ENCODE results near the gene TJP1.

TJP1 gene

GRCh38 chr15:29864501-29864900 is 42.2 kb upstream of the TJP1 start:
- DNase-seq (ENCODE audit: extremely low read depth, insufficient read length) = no peak
- TF ChIP-seq CTCF (IDR thresholded peaks at IDR 0.05; ENCODE audit: insufficient read depth, low read length, poor library complexity, severe bottlenecking) = no peak
- H3K27me3 ChIP-seq (replicated peaks; ENCODE audit: control insufficient read depth, insufficient read depth, low read length) = no peaks in the 10 kb centered on the region

DNA sequence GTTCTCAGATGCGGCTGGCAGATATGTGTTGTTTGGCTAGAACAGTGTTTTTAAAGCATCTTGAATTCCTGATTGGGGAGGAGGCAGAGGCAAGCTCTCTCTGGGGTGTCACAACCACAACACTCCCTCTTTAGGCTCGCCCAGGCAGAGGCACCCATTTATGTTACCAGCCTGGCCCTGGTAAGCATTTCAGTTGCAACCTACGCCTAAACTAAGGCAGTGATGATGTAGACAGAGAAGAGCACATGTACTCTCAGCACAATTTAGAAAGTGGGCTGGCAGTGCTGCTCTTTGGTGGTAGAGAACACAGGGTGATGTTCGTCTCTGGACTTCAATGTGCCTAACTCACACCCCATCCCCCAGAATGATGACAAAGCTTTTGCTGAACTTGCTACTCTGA is 41.2 kb upstream of the TJP1 start:
- DNase-seq (ENCODE audit: extremely low read depth, insufficient read length) = no peak
- Histone ChIP-seq H3K4me3 (replicated peaks; ENCODE audit: low read depth, low read length) (no peak overlapping the region), H3K36me3 (ENCODE audit: control insufficient read depth, insufficient read depth, low read length) (no peaks in the 10 kb centered on the region), H3K27me3 (replicated peaks; ENCODE audit: control insufficient read depth, insufficient read depth, low read length) (no peaks in the 10 kb centered on the region)
- no peak for TF ChIP-seq CTCF (IDR thresholded peaks at IDR 0.05; ENCODE audit: insufficient read depth, low read length, poor library complexity, severe bottlenecking)

More at GRCh38 chr15:29864501-29864900, 42.2 kb upstream of the TJP1 start:
- H3K36me3 ChIP-seq (ENCODE audit: control insufficient read depth, insufficient read depth, low read length) = no peaks in the 10 kb centered on the region
- no peak overlapping the region for H3K4me3 ChIP-seq (replicated peaks; ENCODE audit: low read depth, low read length)

DNA sequence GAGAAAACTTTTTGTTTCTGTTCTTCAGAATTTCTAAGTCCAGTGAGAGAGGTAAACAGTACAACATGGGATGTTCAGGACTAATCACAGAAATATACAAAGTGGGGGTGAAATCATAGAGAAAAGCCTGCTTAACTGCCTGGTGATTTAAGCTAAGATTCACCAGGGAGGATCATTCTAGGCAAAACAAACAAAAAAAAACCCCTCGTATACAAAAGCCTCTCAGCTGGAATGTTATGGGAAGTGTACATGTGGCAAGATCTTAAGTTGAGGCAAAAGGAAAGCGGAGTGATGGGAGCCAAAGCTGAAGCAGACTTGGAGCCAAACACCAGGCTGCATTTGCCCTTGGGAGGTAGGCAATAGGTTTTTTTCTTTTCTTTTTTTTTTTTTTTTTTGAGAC is 40.0 kb upstream of the TJP1 start:
- Histone ChIP-seq H3K36me3 (ENCODE audit: control insufficient read depth, insufficient read depth, low read length) (no peaks in the 10 kb centered on the region), H3K27me3 (replicated peaks; ENCODE audit: control insufficient read depth, insufficient read depth, low read length) (no peaks in the 10 kb centered on the region), H3K4me3 (replicated peaks; ENCODE audit: low read depth, low read length) (no peak overlapping the region)
- DNase-seq (ENCODE audit: extremely low read depth, insufficient read length) = no peak
- TF ChIP-seq CTCF (IDR thresholded peaks at IDR 0.05; ENCODE audit: insufficient read depth, low read length, poor library complexity, severe bottlenecking) = no peak

DNA sequence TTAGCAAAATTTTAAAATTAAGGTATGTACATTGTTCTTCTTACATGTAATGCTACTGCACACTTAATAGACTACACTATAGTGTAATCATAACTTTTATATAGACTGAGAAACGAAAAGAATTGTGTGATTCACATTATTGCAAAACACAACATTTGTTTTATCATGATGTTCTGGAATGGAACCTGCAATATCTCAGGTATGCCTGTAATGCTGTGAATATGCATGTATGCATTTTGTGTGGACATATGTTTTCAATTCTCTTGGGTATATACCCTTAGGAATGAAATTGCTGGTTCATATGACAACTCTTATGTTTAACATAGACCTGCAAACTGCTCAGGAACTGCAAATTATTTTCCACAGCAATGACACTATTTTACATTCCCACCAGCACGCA is 38.6 kb upstream of the TJP1 start:
- no peak for DNase-seq (ENCODE audit: extremely low read depth, insufficient read length)
- TF ChIP-seq CTCF (IDR thresholded peaks at IDR 0.05; ENCODE audit: insufficient read depth, low read length, poor library complexity, severe bottlenecking) = no peak
- Histone ChIP-seq H3K36me3 (ENCODE audit: control insufficient read depth, insufficient read depth, low read length) (no peaks in the 10 kb centered on the region), H3K27me3 (replicated peaks; ENCODE audit: control insufficient read depth, insufficient read depth, low read length) (no peaks in the 10 kb centered on the region), H3K4me3 (replicated peaks; ENCODE audit: low read depth, low read length) (no peak overlapping the region)

DNA sequence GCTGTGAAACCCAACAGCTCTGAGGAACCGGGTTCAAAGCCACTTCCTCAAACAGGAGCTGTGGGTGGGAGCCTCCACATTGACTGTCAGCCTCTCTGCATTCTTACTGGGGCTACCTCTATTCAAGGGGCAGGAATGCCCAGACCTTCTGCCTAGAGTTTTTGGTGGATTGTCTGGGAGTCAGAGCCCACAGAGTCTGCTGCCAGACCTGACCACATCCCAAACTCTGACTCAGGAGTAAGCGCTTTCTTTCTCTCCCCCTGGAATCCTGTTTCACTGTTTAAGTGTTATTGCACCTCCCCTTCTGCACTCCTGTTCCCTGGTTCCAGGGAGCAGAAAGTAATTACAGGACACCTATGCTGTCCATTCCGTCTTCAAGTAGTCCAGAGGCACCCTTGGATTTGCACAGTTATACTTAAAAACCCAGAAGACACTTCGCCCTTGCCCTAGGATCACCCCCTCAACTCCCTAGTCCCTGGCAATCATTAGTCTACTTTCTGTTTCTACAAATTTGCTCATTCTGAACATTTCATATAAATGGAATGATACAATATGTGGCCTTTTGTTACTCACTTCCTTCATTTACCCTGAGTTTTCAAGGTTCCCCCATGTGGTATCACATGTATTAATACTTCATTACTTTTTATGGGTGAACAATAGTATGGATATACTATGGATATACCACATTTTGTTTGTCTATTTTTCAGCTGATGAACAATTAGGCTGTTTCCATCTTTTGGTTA is 37.9 kb upstream of the TJP1 start:
- DNase-seq (ENCODE audit: extremely low read depth, insufficient read length) = no peak
- no peaks in the 10 kb centered on the region for H3K27me3 ChIP-seq (replicated peaks; ENCODE audit: control insufficient read depth, insufficient read depth, low read length)
- H3K36me3 ChIP-seq (ENCODE audit: control insufficient read depth, insufficient read depth, low read length) = no peaks in the 10 kb centered on the region
- no peak for TF ChIP-seq CTCF (IDR thresholded peaks at IDR 0.05; ENCODE audit: insufficient read depth, low read length, poor library complexity, severe bottlenecking)
- no peak overlapping the region for H3K4me3 ChIP-seq (replicated peaks; ENCODE audit: low read depth, low read length)

DNA sequence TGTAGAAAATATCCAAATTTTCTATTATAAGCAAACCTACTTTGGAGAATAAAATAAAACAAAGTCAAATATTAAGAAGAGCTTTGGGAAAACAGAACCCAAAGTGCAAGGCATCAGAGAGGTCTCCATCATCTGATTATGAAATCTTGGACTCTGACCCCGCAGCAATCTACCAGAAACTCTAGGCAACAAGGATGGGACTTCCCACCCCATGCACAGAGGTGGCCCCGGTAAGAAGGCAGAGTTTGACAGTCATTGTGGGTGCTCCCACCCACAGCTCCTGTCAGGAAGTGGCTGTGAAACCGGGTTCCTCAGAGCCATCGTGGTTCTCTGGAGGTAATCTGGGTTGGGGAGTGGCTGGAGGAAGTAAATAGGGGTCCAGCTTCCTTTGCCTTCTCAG is 37.0 kb upstream of the TJP1 start:
- Histone ChIP-seq H3K27me3 (replicated peaks; ENCODE audit: control insufficient read depth, insufficient read depth, low read length) (no peaks in the 10 kb centered on the region), H3K4me3 (replicated peaks; ENCODE audit: low read depth, low read length) (no peak overlapping the region), H3K36me3 (ENCODE audit: control insufficient read depth, insufficient read depth, low read length) (no peaks in the 10 kb centered on the region)
- no peak for DNase-seq (ENCODE audit: extremely low read depth, insufficient read length)
- TF ChIP-seq CTCF (IDR thresholded peaks at IDR 0.05; ENCODE audit: insufficient read depth, low read length, poor library complexity, severe bottlenecking) = no peak

Measured in GM06990 (cell line).